Activated naive CD8-positive, alpha-beta T cell (primary cell): Measurements from ENCODE around the gene DIP2A.

Experiments used
- H3K27ac Mint-ChIP-seq: one replicate; pipeline ENCODE4 v1.8.0; 2021; ENCODE audit warnings: mixed read lengths
- H3K27me3 Mint-ChIP-seq: one replicate; pipeline ENCODE4 v1.8.0; 2021; ENCODE audit warnings: mixed read lengths
- H3K36me3 Mint-ChIP-seq: one replicate; pipeline ENCODE4 v1.8.0; 2021; ENCODE audit warnings: mixed read lengths
- H3K4me1 Mint-ChIP-seq: one replicate; pipeline ENCODE4 v1.8.0; 2021; ENCODE audit warnings: low read depth, mixed read lengths
- H3K4me3 Mint-ChIP-seq: one replicate; pipeline ENCODE4 v1.8.0; 2021; ENCODE audit warnings: mild to moderate bottlenecking, mixed read lengths
- H3K9me3 Mint-ChIP-seq: one replicate; pipeline ENCODE4 v1.8.0; 2021; ENCODE audit warnings: low read depth, mixed read lengths

The DIP2A gene

DNA sequence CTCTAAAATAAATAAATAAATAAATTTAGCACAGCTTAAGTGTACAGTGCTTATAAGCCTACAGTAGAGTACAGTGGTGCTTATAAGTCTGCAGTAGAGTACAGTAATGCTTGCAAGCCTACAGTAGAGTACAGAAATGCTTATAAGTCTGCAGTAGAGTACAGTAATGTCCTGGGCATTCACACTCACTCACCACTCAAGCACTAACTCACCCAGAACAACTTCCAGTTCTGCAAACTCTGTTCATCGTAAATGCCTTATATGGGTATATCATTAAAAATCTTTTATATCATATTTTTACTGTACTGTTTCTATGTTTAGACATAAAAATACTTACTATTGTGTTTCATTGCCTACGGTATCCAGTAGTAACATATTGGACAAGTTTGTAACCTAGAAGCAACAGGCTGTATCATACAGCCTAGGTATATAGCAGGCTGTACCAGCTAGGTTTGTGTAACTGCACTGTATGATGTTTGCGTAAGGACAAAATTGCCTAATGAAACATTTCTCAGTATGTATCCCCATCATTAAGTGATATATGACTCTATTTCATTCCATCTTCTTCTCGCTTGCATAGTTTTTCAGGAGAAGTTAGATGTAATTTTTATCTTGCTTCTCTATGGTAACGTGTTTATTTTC lies 160.2 kb downstream of the DIP2A start:
- Mint-ChIP-seq H3K27ac (no peak overlapping the region), H3K4me1 (peaks cover 75% of the 10 kb centered on the region), H3K36me3 (no peaks in the 10 kb centered on the region), H3K4me3 (no peak overlapping the region), H3K9me3 (peaks cover 7% of the 10 kb centered on the region), H3K27me3 (no peaks in the 10 kb centered on the region)
